ENCODE measurements around the gene CDH13.

CDH13 gene

GRCh38 chr16:83835586-83836566 is 1209.1 kb downstream of the CDH13 start:
- no peak for TF ChIP-seq ZFX (IDR thresholded peaks at IDR 0.05)
- TF ChIP-seq CTCF (conservative IDR thresholded peaks at IDR 0.05) = no peak
- H3K27ac ChIP-seq = no peak overlapping the region

- TF ChIP-seq CTCF (conservative IDR thresholded peaks at IDR 0.05) (no peak), ZFX (IDR thresholded peaks at IDR 0.05) (no peak)
- no peak overlapping the region for H3K27ac ChIP-seq
These were observed 1210.8 kb downstream of the CDH13 start for GRCh38 chr16:83837566-83837965.

GRCh38 chr16:83838151-83838550 is 1211.4 kb downstream of the CDH13 start:
- H3K27ac ChIP-seq = no peak overlapping the region
- TF ChIP-seq CTCF (conservative IDR thresholded peaks at IDR 0.05) = no peak
- no peak for TF ChIP-seq ZFX (IDR thresholded peaks at IDR 0.05)

GRCh38 chr16:83839561-83839960 is 1212.8 kb downstream of the CDH13 start:
- no peak overlapping the region for H3K27ac ChIP-seq

GRCh38 chr16:83840060-83840617 is 1213.4 kb downstream of the CDH13 start:
- H3K27ac ChIP-seq = no peak overlapping the region
- TF ChIP-seq ZFX (IDR thresholded peaks at IDR 0.05) (no peak), CTCF (conservative IDR thresholded peaks at IDR 0.05) (no peak)

More at GRCh38 chr16:83839561-83839960, 1212.8 kb downstream of the CDH13 start:
- TF ChIP-seq CTCF (conservative IDR thresholded peaks at IDR 0.05) (no peak), ZFX (IDR thresholded peaks at IDR 0.05) (no peak)

GRCh38 chr16:83842291-83842690 is 1215.5 kb downstream of the CDH13 start:
- TF ChIP-seq CTCF (conservative IDR thresholded peaks at IDR 0.05) = no peak
- TF ChIP-seq ZFX (IDR thresholded peaks at IDR 0.05) = no peak
- H3K27ac ChIP-seq = no peak overlapping the region
